Endothelial cell of umbilical vein (primary cell): Measurements from ENCODE around the gene CTBP2. TPM values are rescaled to one million over a fixed set of nuclear protein-coding genes. Genes with fewer than 3 reads are reported as not detected.
A peak's percentile ranks its signal among the peaks of the same experiment; 100 is the strongest.

Experiments
- BruUV-seq: library from RNA; stranded (reverse); fragments of 400-500 nt; replicated peaks from 2 replicates; lab custom pipeline; 2021; lab: Mats Ljungman, UMichigan
- CTCF ChIA-PET: fragments of 300-600, 350-600 bp; sonication (Branson Sonifier 250); formaldehyde crosslinking; loops from one replicate; lab custom pipeline; 2021; ENCODE audit warnings: antibody characterized with exemption, inconsistent platforms; lab: Charles Lee
- POLR2A ChIA-PET: fragments of 300-600, 350-600 bp; sonication (Branson Sonifier 250); formaldehyde crosslinking; loops from one replicate; lab custom pipeline; 2021; ENCODE audit warnings: antibody characterized with exemption, inconsistent platforms; lab: Charles Lee
- DNase-seq: peaks from one replicate; pipeline ENCODE4 v3.0.0-alpha.2; 2011; ENCODE audit warnings: low read depth, low spot score
- FAIRE-seq: peaks from 2 replicates; lab custom pipeline; 2011; peaks lifted over from hg19 to GRCh38; lab: Jason Lieb, UNC
- H2AFZ ChIP-seq: 2 replicates; pipeline ENCODE4 v1.6.0; 2012; ENCODE audit warnings: low read depth, low read length, control low read depth, inconsistent platforms
- H3K27ac ChIP-seq: 2 replicates; pipeline ENCODE4 v1.5.1; 2011; ENCODE audit warnings: low read depth, mild to moderate bottlenecking, control low read depth, low read length, moderate library complexity; ENCODE audit not compliant: insufficient read depth
- H3K27me3 ChIP-seq, 2 experiments: 2 replicates each; pipeline versions ENCODE4 v1.6.0 to v1.6.1; 2011; ENCODE audit warnings: low read length in 2 of 2, mixed read lengths in 1 of 2; ENCODE audit not compliant: control insufficient read depth in 2 of 2, insufficient read depth in 2 of 2
- H3K36me3 ChIP-seq, 2 experiments: 2 replicates in 1 of 2; 3 replicates in 1 of 2; pipeline ENCODE4 v1.5.1; 2011; ENCODE audit warnings: low read length in 2 of 2, mild to moderate bottlenecking in 1 of 2, moderate library complexity in 1 of 2; ENCODE audit not compliant: control insufficient read depth in 2 of 2, insufficient read depth in 2 of 2; ENCODE audit errors: extremely low read depth in 1 of 2
- H3K4me1 ChIP-seq: 3 replicates; pipeline ENCODE4 v1.5.1; 2011; ENCODE audit warnings: mild to moderate bottlenecking, low read length; ENCODE audit not compliant: control insufficient read depth, insufficient read depth; ENCODE audit errors: extremely low read depth
- H3K4me2 ChIP-seq: 2 replicates; pipeline ENCODE4 v1.6.1; 2011; ENCODE audit warnings: low read length, control low read depth, mixed read lengths; ENCODE audit not compliant: insufficient read depth
- H3K4me3 ChIP-seq, 3 experiments: fragments of 200-600 bp in 1 of 3; sonication (generic), shearing (Covaris generic) in 1 of 3; replicated peaks in 1 of 3; 2 replicates each; pipeline ENCODE4 v1.5.1; 2011 to 2016; ENCODE audit warnings: control low read depth in 3 of 3, low read length in 3 of 3, mild to moderate bottlenecking in 2 of 3, inconsistent platforms in 1 of 3, low read depth in 1 of 3, moderate library complexity in 1 of 3; ENCODE audit not compliant: insufficient read depth in 1 of 3
- H3K79me2 ChIP-seq: 2 replicates; pipeline ENCODE4 v1.6.0; 2012; ENCODE audit warnings: low read length, inconsistent platforms; ENCODE audit not compliant: control insufficient read depth, insufficient read depth
- H3K9ac ChIP-seq: replicated peaks from 2 replicates; pipeline ENCODE3; 2011; ENCODE audit warnings: low read length, control low read depth; ENCODE audit not compliant: insufficient read depth; ENCODE audit errors: extremely low read depth
- H3K9me1 ChIP-seq: replicated peaks from 3 replicates; pipeline ENCODE4 v1.6.0; 2011; ENCODE audit warnings: mild to moderate bottlenecking, low read length; ENCODE audit not compliant: control insufficient read depth, insufficient read depth; ENCODE audit errors: extremely low read depth
- H3K9me3 ChIP-seq: replicated peaks from 2 replicates; pipeline ENCODE4 v1.5.1; 2012; ENCODE audit warnings: low read length, inconsistent platforms; ENCODE audit not compliant: control insufficient read depth, insufficient read depth
- H4K20me1 ChIP-seq: replicated peaks from 2 replicates; pipeline ENCODE3; 2011; ENCODE audit warnings: mild to moderate bottlenecking, low read length; ENCODE audit not compliant: control insufficient read depth, insufficient read depth; ENCODE audit errors: extremely low read depth
- EZH2 ChIP-seq: IDR thresholded peaks from 2 replicates; pipeline ENCODE4 v1.6.1; 2012; ENCODE audit warnings: borderline replicate concordance, low read depth, mild to moderate bottlenecking, moderate library complexity, low read length, inconsistent platforms; ENCODE audit not compliant: severe bottlenecking
- FOS ChIP-seq: IDR thresholded peaks from 2 replicates; pipeline ENCODE4 v1.6.1; 2011; ENCODE audit warnings: mild to moderate bottlenecking, low read length, moderate library complexity, borderline replicate concordance; ENCODE audit not compliant: insufficient read depth
- GATA2 ChIP-seq: IDR thresholded peaks from 2 replicates; pipeline ENCODE4 v1.7.0; 2011; ENCODE audit warnings: low read depth, mild to moderate bottlenecking, moderate library complexity, mixed read lengths, low read length; ENCODE audit not compliant: insufficient read length, insufficient read depth
- JUN ChIP-seq: IDR thresholded peaks from 2 replicates; pipeline ENCODE4 v1.6.1; 2011; ENCODE audit warnings: borderline replicate concordance, low read depth; ENCODE audit not compliant: insufficient read length, insufficient read depth
- MAX ChIP-seq: IDR thresholded peaks from 2 replicates; pipeline ENCODE4 v1.6.1; 2011; ENCODE audit not compliant: insufficient read depth, insufficient read length
- MYC ChIP-seq: IDR thresholded peaks from one replicate; pipeline ENCODE4 v1.6.1; 2011; ENCODE audit warnings: mild to moderate bottlenecking, low read depth, low read length
- POLR2A ChIP-seq: IDR thresholded peaks from 2 replicates; pipeline ENCODE4 v1.6.1; 2012; ENCODE audit warnings: low read depth, mild to moderate bottlenecking, control low read depth, low read length
- POLR2AphosphoS5 ChIP-seq: IDR thresholded peaks from 2 replicates; pipeline ENCODE4 v1.6.1; 2012; ENCODE audit warnings: low read depth, mild to moderate bottlenecking, control low read depth, low read length, moderate library complexity; ENCODE audit not compliant: insufficient read depth
- dilution Hi-C: fragments of 300-500 bp; cut with MboI; formaldehyde crosslinking; loops from one replicate; pipeline ENCODE4 v1.15.0; 2019; ENCODE audit warnings: low sequenced_read_pairs; ENCODE audit not compliant: extremely low pct_ligation_motif_present
- intact Hi-C: fragments of 100-400 bp; cut with micrococcal nuclease; formaldehyde crosslinking; loops from one replicate; pipeline ENCODE4 v1.10.0; 2022
- polyA plus RNA-seq, 4 experiments: library from polyadenylated mRNA; depleted of rRNA in 3 of 4; stranded (reverse) in 3 of 4; unstranded in 1 of 4; fragments of >200 nt; gene quantifications; 2 replicates each; pipeline versions ENCODE4 v1.2.1 to v1.2.3, GENCODE V29; 2011 to 2012; ENCODE audit warnings: missing spikeins in 1 of 4
- total RNA-seq: library from RNA; stranded (reverse); gene quantifications from 2 replicates; pipeline ENCODE4 v1.2.3, GENCODE V29; 2021
- TF ChIP-seq, protein P1 (sequence below), 2 donors: IDR thresholded peaks; 1 replicate in 1 of 2; 2 replicates in 1 of 2; pipeline ENCODE4 v1.5.1; 2011; ENCODE audit warnings: low read length in 2 of 2, mild to moderate bottlenecking in 2 of 2, moderate library complexity in 2 of 2, control low read depth in 1 of 2, inconsistent platforms in 1 of 2, low read depth in 1 of 2; ENCODE audit not compliant: insufficient read depth in 1 of 2; ENCODE audit errors: extremely low read depth in 1 of 2

CTBP2 gene
- total and polyA plus RNA-seq, 2 donors (not counting 3 experiments of a cell fraction or from before 2014, with no cell fraction given) = 118 to 128 TPM

- H3K9ac ChIP-seq = peak overlapping the region; percentile 11
- no peaks in the 10 kb centered on the region for H3K9me3 ChIP-seq
- no peak for FAIRE-seq
- no peak for DNase-seq
- CTCF ChIA-PET = interaction anchor here (1.0 to 1.8 kb wide), 4 partner anchors 9 to 100 kb away, joined by 3 to 7 read pairs (median 4); no protein-coding TSS in a partner anchor
- H4K20me1 ChIP-seq = peaks cover 2% of the 10 kb centered on the region
- peaks cover 39% of the 10 kb centered on the region for H3K4me1 ChIP-seq
- BruUV-seq = no TSS peak
- no peak overlapping the region for H3K4me3 ChIP-seq
- no peak overlapping the region for H3K4me2 ChIP-seq
- H3K27ac ChIP-seq = peak overlapping the region; percentile 72
- intact Hi-C loops (no loop called here), dilution Hi-C loops (no loop called here)
- H3K9me1 ChIP-seq = no peaks in the 10 kb centered on the region
- H3K27me3 ChIP-seq = no peaks in the 10 kb centered on the region
- H2AFZ ChIP-seq = no peak overlapping the region
- peaks cover 100% of the 10 kb centered on the region for H3K79me2 ChIP-seq
- TF ChIP-seq JUN (no peak), EZH2 (no peak), POLR2A (no peak), FOS (no peak), GATA2 (no peak), MYC (no peak), POLR2AphosphoS5 (no peak), MAX (no peak)
- TF ChIP-seq, protein P1, sequence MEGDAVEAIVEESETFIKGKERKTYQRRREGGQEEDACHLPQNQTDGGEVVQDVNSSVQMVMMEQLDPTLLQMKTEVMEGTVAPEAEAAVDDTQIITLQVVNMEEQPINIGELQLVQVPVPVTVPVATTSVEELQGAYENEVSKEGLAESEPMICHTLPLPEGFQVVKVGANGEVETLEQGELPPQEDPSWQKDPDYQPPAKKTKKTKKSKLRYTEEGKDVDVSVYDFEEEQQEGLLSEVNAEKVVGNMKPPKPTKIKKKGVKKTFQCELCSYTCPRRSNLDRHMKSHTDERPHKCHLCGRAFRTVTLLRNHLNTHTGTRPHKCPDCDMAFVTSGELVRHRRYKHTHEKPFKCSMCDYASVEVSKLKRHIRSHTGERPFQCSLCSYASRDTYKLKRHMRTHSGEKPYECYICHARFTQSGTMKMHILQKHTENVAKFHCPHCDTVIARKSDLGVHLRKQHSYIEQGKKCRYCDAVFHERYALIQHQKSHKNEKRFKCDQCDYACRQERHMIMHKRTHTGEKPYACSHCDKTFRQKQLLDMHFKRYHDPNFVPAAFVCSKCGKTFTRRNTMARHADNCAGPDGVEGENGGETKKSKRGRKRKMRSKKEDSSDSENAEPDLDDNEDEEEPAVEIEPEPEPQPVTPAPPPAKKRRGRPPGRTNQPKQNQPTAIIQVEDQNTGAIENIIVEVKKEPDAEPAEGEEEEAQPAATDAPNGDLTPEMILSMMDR (IDR thresholded peaks at IDR 0.05; ENCODE audit: extremely low read depth in 1 of 2, insufficient read depth in 1 of 2, low read depth in 1 of 2, low read length in 2 of 2) = no peak
- POLR2A ChIA-PET = no interaction called here
- H3K36me3 ChIP-seq = peaks cover 0 to 19% of the 10 kb centered on the region in 2 experiments
Measured at GRCh38 chr10:125148528-125148927, 11.8 kb downstream of the CTBP2 start.
